ENCODE measurements around the gene SLC4A3.

The SLC4A3 gene

DNA sequence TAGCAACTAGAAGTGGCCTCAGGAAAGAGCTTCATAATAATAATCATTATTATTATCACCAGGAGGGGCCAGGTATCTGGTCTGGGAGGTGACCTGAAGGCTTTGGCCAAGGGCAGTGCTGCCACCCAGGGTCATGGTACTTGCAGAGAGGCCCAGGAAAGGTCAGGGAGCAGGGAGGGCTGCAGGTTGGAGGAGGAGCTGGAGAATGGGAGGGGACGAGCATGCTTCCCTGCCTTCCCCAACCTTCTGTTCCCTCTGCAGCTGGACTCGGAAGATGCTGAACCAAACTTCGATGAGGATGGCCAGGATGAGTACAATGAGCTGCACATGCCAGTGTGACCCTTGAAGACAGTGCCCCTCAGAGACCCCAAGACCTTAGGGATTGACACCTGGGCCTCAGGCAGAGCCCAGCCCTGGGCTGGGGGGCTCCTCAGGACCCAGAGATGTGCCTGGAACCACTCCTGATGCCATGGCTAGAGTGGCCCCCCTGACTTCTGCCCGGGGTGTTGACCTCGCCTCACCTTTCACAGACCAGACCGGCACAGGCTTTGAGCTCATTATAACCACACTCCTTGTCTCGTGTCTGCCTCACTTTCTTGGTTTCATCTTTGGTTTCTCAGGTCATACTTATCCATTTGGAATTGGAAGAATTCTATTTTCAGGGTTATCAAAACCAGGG lies 14.1 kb downstream of the SLC4A3 start:
- no peaks in the 10 kb centered on the region for H3K36me3 ChIP-seq (replicated peaks)
- no peaks in the 10 kb centered on the region for H3K27me3 ChIP-seq (replicated peaks)
- no peak overlapping the region for H3K4me3 ChIP-seq (ENCODE audit: low read depth, low read length)
- no peak overlapping the region for H3K27ac ChIP-seq
- TF ChIP-seq, protein P1, sequence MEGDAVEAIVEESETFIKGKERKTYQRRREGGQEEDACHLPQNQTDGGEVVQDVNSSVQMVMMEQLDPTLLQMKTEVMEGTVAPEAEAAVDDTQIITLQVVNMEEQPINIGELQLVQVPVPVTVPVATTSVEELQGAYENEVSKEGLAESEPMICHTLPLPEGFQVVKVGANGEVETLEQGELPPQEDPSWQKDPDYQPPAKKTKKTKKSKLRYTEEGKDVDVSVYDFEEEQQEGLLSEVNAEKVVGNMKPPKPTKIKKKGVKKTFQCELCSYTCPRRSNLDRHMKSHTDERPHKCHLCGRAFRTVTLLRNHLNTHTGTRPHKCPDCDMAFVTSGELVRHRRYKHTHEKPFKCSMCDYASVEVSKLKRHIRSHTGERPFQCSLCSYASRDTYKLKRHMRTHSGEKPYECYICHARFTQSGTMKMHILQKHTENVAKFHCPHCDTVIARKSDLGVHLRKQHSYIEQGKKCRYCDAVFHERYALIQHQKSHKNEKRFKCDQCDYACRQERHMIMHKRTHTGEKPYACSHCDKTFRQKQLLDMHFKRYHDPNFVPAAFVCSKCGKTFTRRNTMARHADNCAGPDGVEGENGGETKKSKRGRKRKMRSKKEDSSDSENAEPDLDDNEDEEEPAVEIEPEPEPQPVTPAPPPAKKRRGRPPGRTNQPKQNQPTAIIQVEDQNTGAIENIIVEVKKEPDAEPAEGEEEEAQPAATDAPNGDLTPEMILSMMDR (IDR thresholded peaks at IDR 0.05; ENCODE audit: low read depth, low read length, missing control alignments), result no peak
- in situ Hi-C loops (cut with HindIII; ENCODE audit: low pct_ligation_motif_present, low sequenced_read_pairs), result no loop called here
- no peak for DNase-seq

DNA sequence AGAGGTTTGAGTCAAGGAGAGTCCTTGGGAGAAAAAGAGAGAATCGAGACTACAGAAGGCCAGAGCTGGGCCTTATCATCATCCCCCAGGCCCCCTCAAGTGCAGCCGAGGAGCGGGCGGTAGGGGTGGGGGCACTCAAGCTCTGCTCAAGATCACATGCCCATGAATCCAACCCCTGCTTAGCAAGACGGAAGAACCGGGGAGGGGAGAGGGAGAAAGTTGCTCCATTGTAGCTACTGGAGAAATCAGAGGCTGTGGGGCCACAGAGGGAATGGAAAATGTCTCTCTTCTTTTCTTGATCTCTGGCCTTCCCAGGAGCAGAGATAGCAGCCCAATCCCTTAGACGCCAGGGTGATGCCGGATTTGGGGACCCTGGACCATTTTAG lies 14.6 kb downstream of the SLC4A3 start:
- DNase-seq, result no peak
- Histone ChIP-seq H3K27ac (no peak overlapping the region), H3K4me3 (ENCODE audit: low read depth, low read length) (no peak overlapping the region), H3K36me3 (replicated peaks) (no peaks in the 10 kb centered on the region), H3K27me3 (replicated peaks) (no peaks in the 10 kb centered on the region)
- TF ChIP-seq, protein P1 (IDR thresholded peaks at IDR 0.05; ENCODE audit: low read depth, low read length, missing control alignments), result no peak
- in situ Hi-C loops (cut with HindIII; ENCODE audit: low pct_ligation_motif_present, low sequenced_read_pairs), result no loop called here

DNA sequence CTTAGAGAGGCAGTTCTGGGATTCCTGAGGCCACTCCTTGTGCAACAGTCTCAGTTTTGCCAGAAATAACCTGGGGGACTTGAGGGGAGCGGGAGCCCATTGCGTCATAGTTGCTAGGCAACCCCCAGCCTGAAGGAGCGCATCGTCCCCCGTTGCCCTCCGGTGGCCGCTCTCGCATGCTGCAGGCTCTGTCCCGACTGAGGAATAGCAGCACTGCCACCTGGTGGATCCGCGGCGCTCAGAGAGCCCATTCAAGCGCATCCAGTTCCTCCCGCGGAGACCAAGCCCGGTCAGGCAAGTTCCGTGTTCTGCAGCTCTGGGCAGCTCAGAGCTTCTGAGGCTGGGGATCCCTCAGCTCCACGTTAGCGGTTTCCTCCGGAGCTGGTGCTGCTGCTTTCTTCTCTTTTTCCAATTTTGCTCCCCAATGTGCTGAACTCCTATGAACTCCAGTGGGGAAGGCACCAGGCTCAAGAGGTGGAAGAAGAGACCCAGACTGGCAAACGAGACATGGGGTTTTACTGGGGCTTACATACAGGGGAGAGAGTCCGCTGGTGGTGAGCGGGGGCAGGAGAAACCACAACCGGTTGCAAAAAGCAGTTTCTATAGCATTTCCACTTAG lies 15.1 kb downstream of the SLC4A3 start:
- H3K4me3 ChIP-seq (ENCODE audit: low read depth, low read length), result no peak overlapping the region
- TF ChIP-seq, protein P1 (IDR thresholded peaks at IDR 0.05; ENCODE audit: low read depth, low read length, missing control alignments), result peak; percentile 100
- in situ Hi-C loops (cut with HindIII; ENCODE audit: low pct_ligation_motif_present, low sequenced_read_pairs), result no loop called here
- H3K27ac ChIP-seq, result no peak overlapping the region
- no peaks in the 10 kb centered on the region for H3K36me3 ChIP-seq (replicated peaks)
- no peaks in the 10 kb centered on the region for H3K27me3 ChIP-seq (replicated peaks)
- DNase-seq, result peak; percentile 94

DNA sequence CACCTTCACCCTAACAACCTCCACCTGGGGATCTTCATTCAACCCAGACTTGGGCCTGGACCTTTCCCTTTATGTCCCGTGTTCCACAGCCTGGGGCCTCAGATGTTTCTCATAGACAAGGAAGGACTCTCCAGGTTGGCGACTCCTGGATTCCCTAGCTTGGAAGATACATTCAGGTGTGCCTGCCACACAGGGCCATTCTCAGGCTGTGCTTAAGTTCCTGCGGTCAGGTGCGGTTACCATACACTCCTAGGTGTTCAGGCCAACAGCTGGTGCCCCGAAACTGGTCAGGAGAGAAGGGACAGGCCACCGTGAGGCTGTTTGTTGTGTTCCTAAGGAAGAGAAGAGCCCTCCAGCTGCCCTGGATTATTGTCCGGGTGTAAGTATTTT lies 15.6 kb downstream of the SLC4A3 start:
- in situ Hi-C loops (cut with HindIII; ENCODE audit: low pct_ligation_motif_present, low sequenced_read_pairs), result no loop called here
- no peak for DNase-seq
- H3K27ac ChIP-seq, result no peak overlapping the region
- TF ChIP-seq, protein P1 (IDR thresholded peaks at IDR 0.05; ENCODE audit: low read depth, low read length, missing control alignments), result no peak
- H3K36me3 ChIP-seq (replicated peaks), result no peaks in the 10 kb centered on the region
- no peak overlapping the region for H3K4me3 ChIP-seq (ENCODE audit: low read depth, low read length)
- H3K27me3 ChIP-seq (replicated peaks), result no peaks in the 10 kb centered on the region

DNA sequence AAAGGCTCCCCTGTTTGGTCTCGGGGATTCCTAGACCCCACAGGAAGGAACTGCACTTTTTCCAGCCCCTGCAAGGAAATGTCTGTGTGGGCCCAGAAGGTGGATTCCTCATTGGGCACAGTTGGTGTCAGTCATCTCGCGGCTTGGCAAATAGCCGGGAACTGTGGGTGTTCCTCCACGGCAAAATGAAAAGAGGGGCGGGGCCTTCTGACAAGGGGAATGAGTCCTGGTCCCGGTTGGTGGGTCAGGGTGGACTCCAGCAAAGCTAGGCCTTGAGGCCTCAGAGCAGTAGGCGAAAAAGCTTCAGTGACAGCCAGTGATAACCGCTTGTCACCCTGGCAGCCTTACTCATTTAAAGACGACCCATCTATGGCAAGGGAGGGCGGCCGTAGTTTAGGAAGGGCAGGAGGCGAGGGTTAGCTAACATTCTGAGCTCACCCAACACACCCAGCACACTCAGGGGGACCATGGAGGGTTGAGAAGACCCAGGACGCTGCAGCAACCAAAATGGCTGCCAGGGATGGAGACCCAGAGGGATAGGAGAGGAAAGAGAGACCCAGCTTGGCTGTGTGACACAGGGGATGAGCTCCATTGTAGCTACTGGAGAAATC lies 16.5 kb downstream of the SLC4A3 start:
- no peak for DNase-seq
- TF ChIP-seq, protein P1 (IDR thresholded peaks at IDR 0.05; ENCODE audit: low read depth, low read length, missing control alignments), result no peak
- no peaks in the 10 kb centered on the region for H3K27me3 ChIP-seq (replicated peaks)
- no peak overlapping the region for H3K4me3 ChIP-seq (ENCODE audit: low read depth, low read length)
- H3K27ac ChIP-seq, result no peak overlapping the region
- in situ Hi-C loops (cut with HindIII; ENCODE audit: low pct_ligation_motif_present, low sequenced_read_pairs), result no loop called here
- H3K36me3 ChIP-seq (replicated peaks), result no peaks in the 10 kb centered on the region

Measured in brain microvascular endothelial cell (primary cell).